WTC11 (cell line): ENCODE results near the gene CDK6. TPM values are rescaled to one million over a fixed set of nuclear protein-coding genes. Genes with fewer than 3 reads are reported as not detected.
"Not testable (repeated sequence)": the region's sequence is repeated elsewhere in the genome, so short reads cannot be mapped to it uniquely, and the experiment has no call there.

Source experiments
- ATAC-seq: fragments of 200-7000 bp; cut with Tn5 transposase; 2 replicates; pipeline ENCODE4 v1.10.0; 2021; ENCODE audit warnings: mild to moderate bottlenecking, moderate library complexity
- CTCF ChIA-PET: fragments of 300-600 bp; sonication (Branson Sonifier 250); formaldehyde crosslinking; loops from one replicate; lab custom pipeline; 2021; ENCODE audit warnings: antibody characterized with exemption; lab: Charles Lee
- POLR2A ChIA-PET: fragments of 350-600 bp; sonication (Branson Sonifier 250); formaldehyde crosslinking; loops from one replicate; lab custom pipeline; 2021; ENCODE audit warnings: antibody characterized with exemption; lab: Charles Lee
- DNase-seq: peaks from one replicate; pipeline ENCODE4 v3.0.0; 2021; ENCODE audit warnings: low spot score
- H3K27ac Mint-ChIP-seq: 2 replicates; pipeline ENCODE4 v1.8.0; 2021; ENCODE audit warnings: mixed read lengths
- H3K27me3 Mint-ChIP-seq: 2 replicates; pipeline ENCODE4 v1.8.0; 2021; ENCODE audit warnings: low read depth, mild to moderate bottlenecking, moderate library complexity, mixed read lengths
- H3K36me3 Mint-ChIP-seq: 2 replicates; pipeline ENCODE4 v1.8.0; 2021; ENCODE audit warnings: mixed read lengths
- H3K4me1 Mint-ChIP-seq: 2 replicates; pipeline ENCODE4 v1.8.0; 2022; ENCODE audit warnings: mixed read lengths
- H3K4me3 Mint-ChIP-seq: 2 replicates; pipeline ENCODE4 v1.8.0; 2021; ENCODE audit warnings: mild to moderate bottlenecking, moderate library complexity, mixed read lengths
- H3K9me3 Mint-ChIP-seq: 2 replicates; pipeline ENCODE4 v1.8.0; 2021; ENCODE audit warnings: mixed read lengths
- ATF1 ChIP-seq: sonication (generic); formaldehyde crosslinking; IDR thresholded peaks from 2 replicates; pipeline ENCODE4 v1.8.1; 2023; ENCODE audit warnings: mild to moderate bottlenecking, moderate library complexity, missing genetic modification reagents
- ATF6 ChIP-seq: sonication (generic); formaldehyde crosslinking; IDR thresholded peaks from 2 replicates; pipeline ENCODE4 v1.8.1; 2023; ENCODE audit warnings: mild to moderate bottlenecking, missing genetic modification reagents
- CREM ChIP-seq: sonication (generic); formaldehyde crosslinking; IDR thresholded peaks from 2 replicates; pipeline ENCODE4 v1.8.1; 2022; ENCODE audit warnings: mild to moderate bottlenecking, missing genetic modification reagents, moderate library complexity
- FOXK1 ChIP-seq: sonication (generic); formaldehyde crosslinking; IDR thresholded peaks from 2 replicates; pipeline ENCODE4 v1.8.0; 2022; ENCODE audit warnings: mild to moderate bottlenecking, moderate library complexity, missing genetic modification reagents
- FOXP1 ChIP-seq: sonication (generic); formaldehyde crosslinking; IDR thresholded peaks from 2 replicates; pipeline ENCODE4 v1.8.0; 2022; ENCODE audit warnings: missing genetic modification reagents, mild to moderate bottlenecking, moderate library complexity, borderline replicate concordance
- GABPB1 ChIP-seq: sonication (generic); formaldehyde crosslinking; IDR thresholded peaks from 2 replicates; pipeline ENCODE4 v1.8.1; 2023; ENCODE audit warnings: mild to moderate bottlenecking, missing genetic modification reagents
- GTF2I ChIP-seq: fragments of 250-450 bp; sonication (Bioruptor Pico); conservative IDR thresholded peaks from 2 replicates; pipeline ENCODE4 v1.4.0; 2021; ENCODE audit warnings: mild to moderate bottlenecking
- JAZF1 ChIP-seq: fragments of 250-450 bp; sonication (Bioruptor Pico); IDR thresholded peaks from 2 replicates; pipeline ENCODE4 v1.9.0; 2021; ENCODE audit warnings: moderate library complexity, mild to moderate bottlenecking, inconsistent platforms
- MAX ChIP-seq: sonication (generic); formaldehyde crosslinking; IDR thresholded peaks from 2 replicates; pipeline ENCODE4 v1.8.0; 2022; ENCODE audit warnings: mild to moderate bottlenecking, missing genetic modification reagents
- NR3C1 ChIP-seq: sonication (generic); formaldehyde crosslinking; conservative IDR thresholded peaks from 2 replicates; pipeline ENCODE4 v1.8.1; 2023; ENCODE audit warnings: low read depth, mild to moderate bottlenecking, missing genetic modification reagents
- PRRX2 ChIP-seq: fragments of 250-450 bp; sonication (Bioruptor Pico); IDR thresholded peaks from 2 replicates; pipeline ENCODE4 v1.8.0; 2021; ENCODE audit warnings: mild to moderate bottlenecking
- SOX15 ChIP-seq: fragments of 250-450 bp; sonication (Bioruptor Pico); IDR thresholded peaks from 2 replicates; pipeline ENCODE4 v1.9.0; 2021; ENCODE audit warnings: mild to moderate bottlenecking
- SP1 ChIP-seq: sonication (generic); formaldehyde crosslinking; conservative IDR thresholded peaks from 2 replicates; pipeline ENCODE4 v1.8.1; 2022; ENCODE audit warnings: missing genetic modification reagents
- ZNF396 ChIP-seq: fragments of 250-450 bp; sonication (Bioruptor Pico); IDR thresholded peaks from 2 replicates; pipeline ENCODE4 v1.8.0; 2021; ENCODE audit warnings: mild to moderate bottlenecking, moderate library complexity, borderline replicate concordance
- ZNF671 ChIP-seq: fragments of 250-450 bp; sonication (Bioruptor Pico); IDR thresholded peaks from 2 replicates; pipeline ENCODE4 v1.8.0; 2021; ENCODE audit warnings: mild to moderate bottlenecking
- ZSCAN18 ChIP-seq: fragments of 250-450 bp; sonication (Bioruptor Pico); IDR thresholded peaks from 2 replicates; pipeline ENCODE4 v2.1.2; 2022; ENCODE audit warnings: mild to moderate bottlenecking, moderate library complexity
- total RNA-seq: library from RNA; stranded (reverse); gene quantifications from 3 replicates; pipeline ENCODE4 v1.2.3, GENCODE V29; 2021
- TF ChIP-seq, protein P1 (sequence below): fragments of 200-600 bp; IDR thresholded peaks from 2 replicates; pipeline ENCODE4 v1.8.0; 2022; ENCODE audit warnings: antibody characterized with exemption
- TF ChIP-seq, protein P2 (sequence below): fragments of 250-450 bp; sonication (Bioruptor Pico); IDR thresholded peaks from 2 replicates; pipeline ENCODE4 v1.9.0; 2021; ENCODE audit warnings: mild to moderate bottlenecking
- TF ChIP-seq, protein P3 (sequence below): sonication (generic); formaldehyde crosslinking; conservative IDR thresholded peaks from 2 replicates; pipeline ENCODE4 v1.8.1; 2023; ENCODE audit warnings: mild to moderate bottlenecking, low read depth, missing genetic modification reagents, moderate library complexity

CDK6 gene
- total RNA-seq, 1 experiment from 2014 or later: 47.2 TPM

DNA sequence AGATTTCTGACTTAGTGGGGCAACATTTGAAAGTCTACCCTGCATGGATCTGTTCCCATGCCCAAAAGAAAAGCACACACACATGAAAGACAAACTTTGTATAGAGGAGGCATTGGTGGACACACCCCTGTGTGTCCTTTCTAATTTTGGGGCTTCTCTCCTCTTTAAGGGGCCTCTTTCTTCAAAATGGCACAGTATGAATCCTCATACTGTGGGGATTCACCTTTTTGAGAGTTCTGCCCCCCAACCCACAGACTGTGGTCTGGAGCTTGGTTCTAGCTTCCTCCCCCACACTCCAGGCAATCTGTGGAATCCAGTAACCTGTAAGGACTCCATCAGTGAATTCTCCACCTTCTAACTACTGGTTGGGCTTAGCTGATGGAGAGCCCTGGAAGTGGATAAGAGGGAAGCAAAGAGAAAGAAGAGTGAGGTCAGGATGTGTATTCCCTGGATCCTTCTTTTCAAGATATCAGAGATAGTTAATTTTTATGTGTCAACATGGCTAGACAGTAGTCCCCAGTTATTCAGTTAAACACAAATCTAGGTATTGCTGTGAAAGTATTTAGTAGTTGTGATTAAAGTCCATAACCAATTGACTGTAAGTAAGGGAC, 32.4 kb upstream of the CDK6 start:
- ATAC-seq: no peak
- Mint-ChIP-seq H3K9me3 (no peaks in the 10 kb centered on the region), H3K4me3 (no peak overlapping the region), H3K27me3 (no peaks in the 10 kb centered on the region; the same call in 1 of the 2 replicates), H3K4me1 (peaks cover 7% of the 10 kb centered on the region), H3K36me3 (no peaks in the 10 kb centered on the region), H3K27ac (no peak overlapping the region)
- DNase-seq: no peak
- CTCF ChIA-PET: interaction anchor here (3.7 kb wide), 1 partner anchor 12 kb away, joined by 8 read pairs; no protein-coding TSS in a partner anchor
- POLR2A ChIA-PET: no interaction called here
- TF ChIP-seq NR3C1: no peak
- no peak for TF ChIP-seq ATF1
- TF ChIP-seq CREM (CRISPR knock-in tag): no peak
- no peak for TF ChIP-seq PRRX2 (CRISPR knock-in tag)
- TF ChIP-seq FOXP1 (CRISPR knock-in tag): no peak
- TF ChIP-seq GABPB1 (CRISPR knock-in tag): no peak
- no peak for TF ChIP-seq ZNF396 (CRISPR knock-in tag)
- TF ChIP-seq JAZF1 (CRISPR knock-in tag): no peak
- TF ChIP-seq ZNF671: no peak
- no peak for TF ChIP-seq GTF2I (CRISPR knock-in tag)
- TF ChIP-seq FOXK1 (CRISPR knock-in tag): no peak

GRCh38 chr7:92864169-92864568, 27.8 kb upstream of the CDK6 start:
- POLR2A ChIA-PET, H3K9me3 Mint-ChIP-seq, H3K4me1 Mint-ChIP-seq, H3K4me3 Mint-ChIP-seq, DNase-seq, H3K27ac Mint-ChIP-seq, H3K36me3 Mint-ChIP-seq, H3K27me3 Mint-ChIP-seq: not testable (repeated sequence)
- CTCF ChIA-PET: interaction anchor here (0.5 to 1.4 kb wide), 4 partner anchors 10 to 1494 kb away, joined by 4 to 8 read pairs (median 6); no protein-coding TSS in a partner anchor
- ATAC-seq: peak; percentile 83
- TF ChIP-seq, protein P1, sequence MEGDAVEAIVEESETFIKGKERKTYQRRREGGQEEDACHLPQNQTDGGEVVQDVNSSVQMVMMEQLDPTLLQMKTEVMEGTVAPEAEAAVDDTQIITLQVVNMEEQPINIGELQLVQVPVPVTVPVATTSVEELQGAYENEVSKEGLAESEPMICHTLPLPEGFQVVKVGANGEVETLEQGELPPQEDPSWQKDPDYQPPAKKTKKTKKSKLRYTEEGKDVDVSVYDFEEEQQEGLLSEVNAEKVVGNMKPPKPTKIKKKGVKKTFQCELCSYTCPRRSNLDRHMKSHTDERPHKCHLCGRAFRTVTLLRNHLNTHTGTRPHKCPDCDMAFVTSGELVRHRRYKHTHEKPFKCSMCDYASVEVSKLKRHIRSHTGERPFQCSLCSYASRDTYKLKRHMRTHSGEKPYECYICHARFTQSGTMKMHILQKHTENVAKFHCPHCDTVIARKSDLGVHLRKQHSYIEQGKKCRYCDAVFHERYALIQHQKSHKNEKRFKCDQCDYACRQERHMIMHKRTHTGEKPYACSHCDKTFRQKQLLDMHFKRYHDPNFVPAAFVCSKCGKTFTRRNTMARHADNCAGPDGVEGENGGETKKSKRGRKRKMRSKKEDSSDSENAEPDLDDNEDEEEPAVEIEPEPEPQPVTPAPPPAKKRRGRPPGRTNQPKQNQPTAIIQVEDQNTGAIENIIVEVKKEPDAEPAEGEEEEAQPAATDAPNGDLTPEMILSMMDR: peak; percentile 34; the same call in 1 of the 2 replicates

GRCh38 chr7:92856436-92856835, 20.1 kb upstream of the CDK6 start:
- Mint-ChIP-seq H3K4me1 (0 out of 2 replicates have a peak, but pooled peaks cover 4% of the 10 kb centered on the region), H3K4me3 (no peak overlapping the region), H3K9me3 (no peaks in the 10 kb centered on the region), H3K27ac (no peak overlapping the region), H3K36me3 (no peaks in the 10 kb centered on the region), H3K27me3 (no peaks in the 10 kb centered on the region)
- ChIA-PET CTCF (no interaction called here), POLR2A (no interaction called here)
- no peak for ATAC-seq
- TF ChIP-seq, protein P2, sequence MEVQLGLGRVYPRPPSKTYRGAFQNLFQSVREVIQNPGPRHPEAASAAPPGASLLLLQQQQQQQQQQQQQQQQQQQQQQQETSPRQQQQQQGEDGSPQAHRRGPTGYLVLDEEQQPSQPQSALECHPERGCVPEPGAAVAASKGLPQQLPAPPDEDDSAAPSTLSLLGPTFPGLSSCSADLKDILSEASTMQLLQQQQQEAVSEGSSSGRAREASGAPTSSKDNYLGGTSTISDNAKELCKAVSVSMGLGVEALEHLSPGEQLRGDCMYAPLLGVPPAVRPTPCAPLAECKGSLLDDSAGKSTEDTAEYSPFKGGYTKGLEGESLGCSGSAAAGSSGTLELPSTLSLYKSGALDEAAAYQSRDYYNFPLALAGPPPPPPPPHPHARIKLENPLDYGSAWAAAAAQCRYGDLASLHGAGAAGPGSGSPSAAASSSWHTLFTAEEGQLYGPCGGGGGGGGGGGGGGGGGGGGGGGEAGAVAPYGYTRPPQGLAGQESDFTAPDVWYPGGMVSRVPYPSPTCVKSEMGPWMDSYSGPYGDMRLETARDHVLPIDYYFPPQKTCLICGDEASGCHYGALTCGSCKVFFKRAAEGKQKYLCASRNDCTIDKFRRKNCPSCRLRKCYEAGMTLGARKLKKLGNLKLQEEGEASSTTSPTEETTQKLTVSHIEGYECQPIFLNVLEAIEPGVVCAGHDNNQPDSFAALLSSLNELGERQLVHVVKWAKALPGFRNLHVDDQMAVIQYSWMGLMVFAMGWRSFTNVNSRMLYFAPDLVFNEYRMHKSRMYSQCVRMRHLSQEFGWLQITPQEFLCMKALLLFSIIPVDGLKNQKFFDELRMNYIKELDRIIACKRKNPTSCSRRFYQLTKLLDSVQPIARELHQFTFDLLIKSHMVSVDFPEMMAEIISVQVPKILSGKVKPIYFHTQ (CRISPR knock-in tag): no peak
- no peak for TF ChIP-seq GTF2I (CRISPR knock-in tag)
- TF ChIP-seq, protein P3, sequence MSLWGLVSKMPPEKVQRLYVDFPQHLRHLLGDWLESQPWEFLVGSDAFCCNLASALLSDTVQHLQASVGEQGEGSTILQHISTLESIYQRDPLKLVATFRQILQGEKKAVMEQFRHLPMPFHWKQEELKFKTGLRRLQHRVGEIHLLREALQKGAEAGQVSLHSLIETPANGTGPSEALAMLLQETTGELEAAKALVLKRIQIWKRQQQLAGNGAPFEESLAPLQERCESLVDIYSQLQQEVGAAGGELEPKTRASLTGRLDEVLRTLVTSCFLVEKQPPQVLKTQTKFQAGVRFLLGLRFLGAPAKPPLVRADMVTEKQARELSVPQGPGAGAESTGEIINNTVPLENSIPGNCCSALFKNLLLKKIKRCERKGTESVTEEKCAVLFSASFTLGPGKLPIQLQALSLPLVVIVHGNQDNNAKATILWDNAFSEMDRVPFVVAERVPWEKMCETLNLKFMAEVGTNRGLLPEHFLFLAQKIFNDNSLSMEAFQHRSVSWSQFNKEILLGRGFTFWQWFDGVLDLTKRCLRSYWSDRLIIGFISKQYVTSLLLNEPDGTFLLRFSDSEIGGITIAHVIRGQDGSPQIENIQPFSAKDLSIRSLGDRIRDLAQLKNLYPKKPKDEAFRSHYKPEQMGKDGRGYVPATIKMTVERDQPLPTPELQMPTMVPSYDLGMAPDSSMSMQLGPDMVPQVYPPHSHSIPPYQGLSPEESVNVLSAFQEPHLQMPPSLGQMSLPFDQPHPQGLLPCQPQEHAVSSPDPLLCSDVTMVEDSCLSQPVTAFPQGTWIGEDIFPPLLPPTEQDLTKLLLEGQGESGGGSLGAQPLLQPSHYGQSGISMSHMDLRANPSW (CRISPR knock-in tag): no peak
- no peak for TF ChIP-seq MAX (CRISPR knock-in tag)
- no peak for TF ChIP-seq ZSCAN18 (CRISPR knock-in tag)
- no peak for TF ChIP-seq ATF6
- TF ChIP-seq SOX15: no peak
- no peak for TF ChIP-seq SP1
- TF ChIP-seq NR3C1: no peak
- DNase-seq: no peak
